CD4-positive, alpha-beta T cell treated with Interleukin-10 for 1 hour (primary cell): ENCODE results near the gene SPAG8.

ENCODE experiments used
- DNase-seq: peaks from one replicate; pipeline ENCODE4 v3.0.0-alpha.2; 2020

Gene SPAG8

GRCh38 chr9:35806101-35806500 lies 6.0 kb downstream of the SPAG8 start:
- DNase-seq, result no peak

- DNase-seq, result no peak
Measured at GRCh38 chr9:35801328-35802128, 10.5 kb downstream of the SPAG8 start.

GRCh38 chr9:35800530-35800929 lies 11.5 kb downstream of the SPAG8 start:
- DNase-seq, result no peak

GRCh38 chr9:35798658-35799374 lies 13.2 kb downstream of the SPAG8 start:
- DNase-seq, result no peak

GRCh38 chr9:35797311-35798109 lies 14.6 kb downstream of the SPAG8 start:
- no peak for DNase-seq

- no peak for DNase-seq
Measured at GRCh38 chr9:35795695-35796094, 16.4 kb downstream of the SPAG8 start.

GRCh38 chr9:35793461-35793860 lies 18.6 kb downstream of the SPAG8 start:
- DNase-seq, result no peak

- no peak for DNase-seq
Measured at GRCh38 chr9:35792826-35793225, 19.2 kb downstream of the SPAG8 start.

- no peak for DNase-seq
Measured at GRCh38 chr9:35792024-35792813, 19.8 kb downstream of the SPAG8 start.

- no peak for DNase-seq
Measured at GRCh38 chr9:35791297-35791921, 20.7 kb downstream of the SPAG8 start, which contains the start of gene NPR2. TSS of gene NPR2 (plus strand) at chr9:35791591. CDS start at chr9:35792409, 818 bp downstream.

- DNase-seq, result peak; percentile 79
Measured at GRCh38 chr9:35790385-35791296, 21.4 kb downstream of the SPAG8 start.

- no peak for DNase-seq
Measured at GRCh38 chr9:35790025-35790384, 22.1 kb downstream of the SPAG8 start.

- no peak for DNase-seq
Measured at GRCh38 chr9:35789541-35789940, 22.5 kb downstream of the SPAG8 start.

GRCh38 chr9:35783418-35783817 lies 28.6 kb downstream of the SPAG8 start:
- DNase-seq, result no peak

- no peak for DNase-seq
Measured at GRCh38 chr9:35781066-35781465, 31.0 kb downstream of the SPAG8 start.

- no peak for DNase-seq
Measured at GRCh38 chr9:35778496-35778895, 33.6 kb downstream of the SPAG8 start.

GRCh38 chr9:35776018-35776417 lies 36.0 kb downstream of the SPAG8 start:
- no peak for DNase-seq

GRCh38 chr9:35774907-35775635 lies 37.0 kb downstream of the SPAG8 start:
- DNase-seq, result no peak

GRCh38 chr9:35771943-35772342 lies 40.1 kb downstream of the SPAG8 start:
- no peak for DNase-seq

- no peak for DNase-seq
Measured at GRCh38 chr9:35771534-35771933, 40.5 kb downstream of the SPAG8 start.
